Gastroesophageal sphincter (tissue), 3 donors: ENCODE results near the gene MCTP1.

Source experiments
- CTCF ChIP-seq, 4 experiments: fragments of 200-600 bp in 2 of 4; fragments of 450-650 bp in 2 of 4; sonication (generic) in 1 of 4; IDR thresholded peaks; one replicate each; pipeline ENCODE4 v1.5.1; 2017 to 2019; ENCODE audit warnings: antibody characterized with exemption in 4 of 4, mild to moderate bottlenecking in 2 of 4, moderate library complexity in 2 of 4
- POLR2A ChIP-seq, 2 donors: fragments of 450-650 bp; IDR thresholded peaks; one replicate each; pipeline ENCODE4 v1.6.1; 2017; ENCODE audit warnings: antibody characterized with exemption in 2 of 2, mild to moderate bottlenecking in 2 of 2, moderate library complexity in 1 of 2
- POLR2AphosphoS5 ChIP-seq: sonication (generic); formaldehyde crosslinking; IDR thresholded peaks from one replicate; pipeline ENCODE4 v1.6.1; 2017; ENCODE audit warnings: antibody characterized with exemption

GRCh38 chr5:95251185-95251584 is 33.7 kb downstream of the MCTP1 start:
- TF ChIP-seq CTCF (IDR thresholded peaks at IDR 0.05) (no peak), POLR2A (IDR thresholded peaks at IDR 0.05) (no peak), POLR2AphosphoS5 (no peak)
